HG03378 (cell line): ENCODE data around the gene SERP2.

ENCODE experiments used
- ATAC-seq: cut with Tn5 transposase; IDR thresholded peaks from one replicate; pipeline ENCODE4 v1.9.1; 2021; ENCODE audit warnings: mild to moderate bottlenecking, moderate library complexity; ENCODE audit not compliant: unreplicated experiment

SERP2 gene

DNA sequence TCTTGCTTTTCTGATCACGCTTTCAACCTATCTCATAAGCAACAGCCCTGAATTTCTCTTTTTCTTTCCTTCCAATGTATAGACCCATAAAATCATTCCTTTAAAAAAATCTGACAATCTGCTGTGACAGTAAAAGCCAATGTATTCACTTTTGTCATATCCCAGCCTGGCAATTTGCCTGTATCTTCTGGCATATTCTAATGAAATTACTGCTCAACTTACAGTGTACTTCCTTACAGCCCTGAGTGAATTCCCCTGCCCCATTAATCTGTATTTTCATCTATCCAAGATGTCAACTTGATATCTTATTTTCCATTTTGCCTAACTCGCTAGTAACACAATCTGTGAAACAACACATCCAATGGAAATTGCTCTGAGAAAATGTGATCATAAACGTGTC is 18.0 kb upstream of the SERP2 start:
- ATAC-seq = no peak

DNA sequence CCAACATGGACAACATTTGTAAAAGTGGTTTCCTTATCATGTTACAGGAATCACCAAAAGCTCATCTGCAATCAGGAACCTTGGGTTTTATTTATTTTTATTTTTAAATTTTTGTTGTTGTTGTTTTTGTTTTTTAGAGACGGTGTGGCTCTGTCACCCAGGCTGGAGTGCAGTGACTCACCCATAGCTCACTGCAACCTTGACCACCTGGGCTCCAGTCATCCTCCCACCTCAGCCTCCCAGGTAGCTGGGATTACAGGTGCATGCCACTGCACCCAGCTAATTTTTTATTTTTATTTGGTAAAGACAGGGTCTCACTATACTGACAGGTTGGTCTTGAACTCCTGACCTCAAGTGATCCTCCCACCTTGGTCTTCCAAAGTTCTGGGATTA is 13.6 kb upstream of the SERP2 start:
- ATAC-seq = no peak

GRCh38 chr13:44362394-44363040 is 11.1 kb upstream of the SERP2 start:
- no peak for ATAC-seq

DNA sequence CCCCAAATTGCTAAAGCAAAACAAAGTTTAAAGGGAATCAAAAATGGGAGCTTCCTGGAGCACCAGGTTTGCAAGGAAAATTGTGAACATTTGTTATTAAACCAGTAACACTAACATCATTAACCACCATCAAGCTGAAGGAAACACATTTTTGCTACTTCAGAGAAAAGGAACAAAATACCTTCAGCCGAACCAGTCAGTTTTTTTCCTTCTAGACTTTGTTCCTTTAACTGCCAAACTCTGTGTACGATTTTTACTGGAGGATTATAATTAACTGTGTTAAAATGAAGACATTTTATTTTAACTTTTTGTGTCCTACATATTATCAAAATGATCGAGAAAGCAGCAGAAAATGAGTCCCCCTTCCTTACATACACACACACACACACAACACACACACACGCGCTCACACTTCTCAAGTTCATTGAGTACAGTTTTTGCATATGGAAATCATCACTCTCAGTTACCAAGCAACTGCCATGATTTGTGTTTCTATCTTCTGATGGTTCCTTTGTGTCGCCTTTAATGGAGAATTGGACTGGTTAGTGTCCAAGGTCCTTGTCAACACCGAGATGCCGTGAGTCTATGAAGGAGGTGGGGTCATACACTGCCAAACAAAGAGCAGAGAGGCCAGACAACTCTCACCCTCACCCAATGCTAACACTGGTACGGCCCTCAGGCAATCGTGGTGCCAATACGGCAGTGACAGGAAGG is 9.8 kb upstream of the SERP2 start:
- no peak for ATAC-seq

DNA sequence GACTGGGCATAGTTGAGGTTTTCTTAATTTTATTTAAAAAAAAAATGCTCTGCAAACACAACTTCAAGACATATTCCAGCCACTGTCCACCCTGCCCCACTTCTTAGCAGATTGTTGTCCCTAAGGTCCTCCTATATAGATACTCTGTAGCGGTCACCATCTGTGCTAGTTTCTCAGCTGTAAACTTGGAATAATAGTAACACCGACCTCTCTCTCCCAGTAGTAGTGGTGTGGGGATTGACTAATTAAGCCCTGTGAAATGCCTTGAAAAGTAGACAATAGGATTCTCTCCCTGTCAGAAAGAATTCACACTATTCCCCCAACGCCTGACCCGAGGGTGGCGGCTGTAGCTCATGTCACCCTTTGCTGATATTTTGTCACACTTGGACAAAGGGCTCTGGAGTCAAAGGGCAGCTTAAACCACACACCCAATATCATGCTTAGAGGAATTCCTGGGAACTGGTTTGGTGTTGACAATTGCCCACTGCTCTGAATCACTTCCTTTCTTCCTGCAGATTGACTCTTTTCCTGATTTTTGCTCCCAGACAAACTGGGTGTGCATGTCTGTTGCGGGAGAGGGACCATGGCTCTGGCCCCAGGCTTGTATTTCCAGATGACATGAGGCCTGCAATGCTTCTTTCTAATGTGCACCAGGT is 9.2 kb upstream of the SERP2 start:
- ATAC-seq = no peak

DNA sequence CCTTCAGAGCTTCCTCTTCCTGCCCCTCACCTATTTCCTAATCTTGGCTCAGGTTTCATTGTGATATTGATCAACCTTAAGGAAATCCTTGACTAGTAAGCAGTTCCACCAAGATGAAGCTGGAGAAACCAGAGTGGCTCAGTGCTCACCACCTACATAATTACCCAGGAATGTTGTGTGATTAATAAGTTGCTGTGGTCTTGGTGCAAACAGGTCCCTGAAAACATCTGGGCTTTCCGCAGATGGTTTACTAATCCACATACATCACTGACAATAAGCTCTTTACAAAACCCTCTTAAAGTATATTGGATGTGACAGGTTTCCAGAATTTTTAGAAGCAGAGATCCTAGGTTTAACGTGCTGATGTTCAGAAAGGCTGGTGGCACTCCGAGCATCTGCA is 8.6 kb upstream of the SERP2 start:
- no peak for ATAC-seq

DNA sequence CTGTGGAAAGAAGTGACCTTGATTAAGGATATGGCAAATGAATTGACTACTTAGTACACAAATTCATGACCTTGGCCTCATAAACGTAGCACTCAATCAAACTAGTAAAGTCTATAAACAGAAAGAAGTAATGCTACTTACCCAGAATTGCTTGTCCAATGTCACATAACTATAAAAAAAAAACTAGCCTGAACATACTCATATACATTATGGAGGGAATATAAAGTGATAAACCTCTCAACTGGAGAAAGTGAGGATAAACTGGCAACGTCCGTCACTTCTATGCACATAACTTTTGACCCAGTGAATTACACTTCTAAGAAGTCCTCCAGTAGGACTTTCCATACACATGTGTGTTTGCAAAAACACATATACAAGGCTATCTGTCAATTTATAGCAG is 7.7 kb upstream of the SERP2 start:
- ATAC-seq = no peak

GRCh38 chr13:44368062-44368591 is 5.5 kb upstream of the SERP2 start:
- ATAC-seq = no peak

DNA sequence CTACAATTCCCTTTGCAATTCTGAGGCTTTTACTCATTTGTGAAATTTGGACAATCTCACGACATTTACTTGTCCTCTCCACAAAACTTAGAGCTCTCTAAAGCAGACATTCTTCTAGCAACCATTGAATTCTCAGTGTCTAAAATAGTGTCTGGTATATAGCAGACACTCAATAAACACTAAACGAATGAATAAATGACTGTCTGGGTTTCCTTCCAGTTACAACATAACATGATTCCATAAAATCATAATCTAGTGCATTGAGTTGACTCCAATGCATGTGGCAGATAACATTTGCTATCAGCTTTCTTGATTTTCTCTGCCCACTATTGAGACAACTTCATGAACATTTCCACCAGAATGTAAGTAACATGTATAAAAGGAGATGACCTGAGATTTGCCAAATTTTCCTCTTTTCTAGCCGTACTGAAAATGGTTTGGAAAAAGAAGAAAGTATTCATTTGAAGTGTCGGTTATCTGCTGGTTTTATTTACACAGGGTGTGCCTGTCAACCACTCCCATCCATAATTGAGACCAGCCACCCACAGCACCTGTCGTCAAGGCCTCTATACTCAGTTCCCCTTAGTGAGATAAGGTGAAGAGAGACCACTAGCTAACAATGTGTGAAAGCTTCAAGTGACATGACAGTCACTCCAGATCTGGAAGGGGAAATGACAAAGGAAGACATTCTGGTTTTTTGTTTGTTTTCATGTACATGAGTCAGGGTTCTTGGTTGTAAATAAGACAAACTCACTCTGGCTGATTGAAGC is 4.8 kb upstream of the SERP2 start:
- ATAC-seq = no peak

- ATAC-seq = no peak
These were observed 2.2 kb upstream of the SERP2 start for GRCh38 chr13:44371421-44371820.

- no peak for ATAC-seq
These were observed 400 bp upstream of the SERP2 start for GRCh38 chr13:44373247-44373600.

- no peak for ATAC-seq
These were observed 706 bp downstream of the SERP2 start for GRCh38 chr13:44374348-44374712.

- ATAC-seq = no peak
These were observed 4.7 kb downstream of the SERP2 start for GRCh38 chr13:44378277-44378676.

GRCh38 chr13:44379885-44380284 is 6.3 kb downstream of the SERP2 start:
- no peak for ATAC-seq

GRCh38 chr13:44380404-44381165 is 7.0 kb downstream of the SERP2 start:
- ATAC-seq = no peak

DNA sequence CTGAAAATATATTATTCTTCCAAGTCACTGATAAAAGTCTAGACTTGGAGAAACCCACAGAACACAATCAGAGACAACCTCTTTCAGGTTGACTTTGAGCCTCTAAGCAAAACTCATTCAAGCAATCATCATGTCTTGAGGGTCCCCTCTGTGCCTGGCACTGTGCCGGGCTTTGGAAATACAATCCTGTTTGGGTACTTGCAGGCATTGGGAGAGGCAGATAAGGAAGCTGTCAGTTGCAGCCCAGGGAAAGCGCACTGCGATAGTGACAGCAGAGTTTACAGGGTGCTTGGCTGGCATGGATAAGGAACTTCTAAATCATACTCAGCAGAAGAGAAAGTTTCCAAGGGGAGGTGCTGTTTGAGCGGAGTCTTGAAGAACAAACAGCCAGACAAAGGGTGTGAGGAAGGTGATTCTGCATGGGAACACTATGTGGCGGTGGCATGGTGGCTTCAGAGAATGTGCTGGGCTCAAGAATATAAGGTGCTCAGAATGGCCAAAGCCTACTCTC is 9.1 kb downstream of the SERP2 start:
- no peak for ATAC-seq

GRCh38 chr13:44383945-44384344 is 10.3 kb downstream of the SERP2 start:
- ATAC-seq = no peak

GRCh38 chr13:44384778-44385177 is 11.2 kb downstream of the SERP2 start:
- no peak for ATAC-seq

DNA sequence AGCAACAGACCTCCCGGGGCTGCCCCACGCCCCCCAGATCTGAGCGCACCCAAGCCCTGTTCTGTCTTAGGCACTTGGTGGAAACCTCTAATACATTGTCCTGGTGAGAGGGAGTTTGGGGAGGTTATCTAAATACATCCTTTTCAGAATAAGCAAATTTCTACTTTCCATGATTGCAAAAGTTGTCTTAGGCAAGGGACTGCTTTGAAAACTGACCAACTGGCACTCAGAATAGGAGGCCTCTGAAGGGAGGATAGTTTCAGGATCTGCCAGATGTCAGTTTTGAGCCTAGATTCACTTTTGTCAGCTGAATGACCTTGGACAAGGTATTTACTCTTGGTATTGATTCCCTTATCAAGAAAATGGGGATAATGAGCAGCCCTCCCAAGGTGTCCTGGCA is 11.8 kb downstream of the SERP2 start:
- ATAC-seq = no peak

GRCh38 chr13:44385847-44386246 is 12.2 kb downstream of the SERP2 start:
- no peak for ATAC-seq
